ENCODE results near the gene CHST8. TPM values are rescaled to one million over a fixed set of nuclear protein-coding genes. Genes with fewer than 3 reads are reported as not detected.
"Not testable (repeated sequence)": the region's sequence is repeated elsewhere in the genome, so short reads cannot be mapped to it uniquely, and the experiment has no call there.

CHST8 gene
- total and polyA plus RNA-seq, 2 of the 13 experiments (the other 11 are each of a cell fraction or from before 2014, with no cell fraction given), result not detected

GRCh38 chr19:33618363-33618762 lies 3.4 kb upstream of the CHST8 start:
- ATAC-seq; H2AFZ ChIP-seq (ENCODE audit: low read length); in situ Hi-C loops (cut with HindIII; ENCODE audit: extremely low pct_ligation_motif_present, low pct_unique_long_range_greater_than_20kb); H3K9me3 ChIP-seq (ENCODE audit: low read length); intact Hi-C loops (cut with micrococcal nuclease; ENCODE audit: unreplicated experiment); POLR2A ChIA-PET; DNase-seq (ENCODE audit: low spot score); H3K27ac ChIP-seq (ENCODE audit: extremely low read length, insufficient read depth, low read length); H3K4me1 ChIP-seq (ENCODE audit: insufficient read depth, low read length); H3K36me3 ChIP-seq (replicated peaks in 1 of 2; ENCODE audit: control insufficient read depth in 1 of 2, insufficient read depth in 2 of 2, low read length in 2 of 2); H3K79me2 ChIP-seq (ENCODE audit: insufficient read depth, low read length); CTCF ChIA-PET (ENCODE audit: low intra/inter-chr PET ratio, low total read pairs); FAIRE-seq; BruUV-seq (replicated peaks); H3K4me2 ChIP-seq (ENCODE audit: low read depth, low read length); H3K4me3 ChIP-seq (replicated peaks in 1 of 3; ENCODE audit: insufficient read depth in 1 of 3, low read depth in 2 of 3, low read length in 3 of 3); H4K20me1 ChIP-seq (ENCODE audit: insufficient read depth, low read length); H3K9ac ChIP-seq (ENCODE audit: insufficient read depth, low read depth, low read length): not testable (repeated sequence)
- peaks cover 6 to 47% of the 10 kb centered on the region in 2 experiments for H3K27me3 ChIP-seq (ENCODE audit: control insufficient read depth in 1 of 2, insufficient read depth in 2 of 2, low read length in 2 of 2)
- WGBS (ENCODE audit: low lambda C conversion rate), result 5% methylated on average over 2 of the region's 2 CpGs

GRCh38 chr19:33618884-33619283 lies 2.9 kb upstream of the CHST8 start:
- no peak for FAIRE-seq
- ATAC-seq, result no peak
- H3K27me3 ChIP-seq (ENCODE audit: control insufficient read depth in 1 of 2, insufficient read depth in 2 of 2, low read length in 2 of 2), result peaks cover 6 to 47% of the 10 kb centered on the region in 2 experiments
- TF ChIP-seq MEF2D (CRISPR knock-in tag; IDR thresholded peaks at IDR 0.05) (no peak), SAP130 (CRISPR knock-in tag; IDR thresholded peaks at IDR 0.05; ENCODE audit: low read depth) (no peak), MNT (IDR thresholded peaks at IDR 0.05) (no peak), CERS6 (CRISPR knock-in tag; IDR thresholded peaks at IDR 0.05) (no peak), ATF7 (IDR thresholded peaks at IDR 0.05) (no peak), ATF7 (CRISPR knock-in tag; IDR thresholded peaks at IDR 0.05) (no peak)
- TF ChIP-seq, protein P1, sequence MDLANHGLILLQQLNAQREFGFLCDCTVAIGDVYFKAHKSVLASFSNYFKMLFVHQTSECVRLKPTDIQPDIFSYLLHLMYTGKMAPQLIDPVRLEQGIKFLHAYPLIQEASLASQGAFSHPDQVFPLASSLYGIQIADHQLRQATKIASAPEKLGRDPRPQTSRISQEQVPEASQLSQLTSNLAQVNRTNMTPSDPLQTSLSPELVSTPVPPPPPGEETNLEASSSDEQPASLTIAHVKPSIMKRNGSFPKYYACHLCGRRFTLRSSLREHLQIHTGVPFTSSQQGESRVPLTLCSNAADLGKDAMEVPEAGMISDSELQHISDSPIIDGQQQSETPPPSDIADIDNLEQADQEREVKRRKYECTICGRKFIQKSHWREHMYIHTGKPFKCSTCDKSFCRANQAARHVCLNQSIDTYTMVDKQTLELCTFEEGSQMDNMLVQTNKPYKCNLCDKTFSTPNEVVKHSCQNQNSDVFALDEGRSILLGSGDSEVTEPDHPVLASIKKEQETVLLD (CRISPR knock-in tag; IDR thresholded peaks at IDR 0.05; ENCODE audit: low read depth), result no peak
- TF ChIP-seq, protein P2, sequence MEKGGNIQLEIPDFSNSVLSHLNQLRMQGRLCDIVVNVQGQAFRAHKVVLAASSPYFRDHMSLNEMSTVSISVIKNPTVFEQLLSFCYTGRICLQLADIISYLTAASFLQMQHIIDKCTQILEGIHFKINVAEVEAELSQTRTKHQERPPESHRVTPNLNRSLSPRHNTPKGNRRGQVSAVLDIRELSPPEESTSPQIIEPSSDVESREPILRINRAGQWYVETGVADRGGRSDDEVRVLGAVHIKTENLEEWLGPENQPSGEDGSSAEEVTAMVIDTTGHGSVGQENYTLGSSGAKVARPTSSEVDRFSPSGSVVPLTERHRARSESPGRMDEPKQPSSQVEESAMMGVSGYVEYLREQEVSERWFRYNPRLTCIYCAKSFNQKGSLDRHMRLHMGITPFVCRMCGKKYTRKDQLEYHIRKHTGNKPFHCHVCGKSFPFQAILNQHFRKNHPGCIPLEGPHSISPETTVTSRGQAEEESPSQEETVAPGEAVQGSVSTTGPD (CRISPR knock-in tag; IDR thresholded peaks at IDR 0.05), result no peak
- ChIA-PET CTCF (ENCODE audit: low intra/inter-chr PET ratio, low total read pairs) (no interaction called here), POLR2A (no interaction called here)
- WGBS (ENCODE audit: low lambda C conversion rate), result no CpG with 5 or more reads among the region's 5 CpGs
- H3K4me3 ChIP-seq (replicated peaks in 1 of 3; ENCODE audit: insufficient read depth in 1 of 3, low read depth in 2 of 3, low read length in 3 of 3), result no peak overlapping the region
- no peaks in the 10 kb centered on the region for H3K36me3 ChIP-seq (replicated peaks in 1 of 2; ENCODE audit: control insufficient read depth in 1 of 2, insufficient read depth in 2 of 2, low read length in 2 of 2)
- H2AFZ ChIP-seq (ENCODE audit: low read length), result no peak overlapping the region
- no TSS peak for BruUV-seq (replicated peaks)
- H3K27ac ChIP-seq (ENCODE audit: extremely low read length, insufficient read depth, low read length), result no peak overlapping the region
- in situ Hi-C loops (cut with HindIII; ENCODE audit: extremely low pct_ligation_motif_present, low pct_unique_long_range_greater_than_20kb), result no loop called here
- no peaks in the 10 kb centered on the region for H4K20me1 ChIP-seq (ENCODE audit: insufficient read depth, low read length)
- DNase-seq (ENCODE audit: low spot score), result no peak
- H3K4me1 ChIP-seq (ENCODE audit: insufficient read depth, low read length), result no peaks in the 10 kb centered on the region
- intact Hi-C loops (cut with micrococcal nuclease; ENCODE audit: unreplicated experiment), result no loop called here
- H3K9me3 ChIP-seq (ENCODE audit: low read length), result no peaks in the 10 kb centered on the region
- H3K4me2 ChIP-seq (ENCODE audit: low read depth, low read length), result no peak overlapping the region
- H3K9ac ChIP-seq (ENCODE audit: insufficient read depth, low read depth, low read length), result no peak overlapping the region
- no peaks in the 10 kb centered on the region for H3K79me2 ChIP-seq (ENCODE audit: insufficient read depth, low read length)

Data from HepG2 (cell line).